A204.1 (cell line): ENCODE measurements around the gene TRAPPC11.
"Not testable (repeated sequence)": the region's sequence is repeated elsewhere in the genome, so short reads cannot be mapped to it uniquely, and the experiment has no call there.

ENCODE experiments used
- FAIRE-seq: peaks from 2 replicates; lab custom pipeline; 2012; peaks lifted over from hg19 to GRCh38; lab: Jason Lieb, UNC

TRAPPC11 gene

GRCh38 chr4:183722731-183723560 is 63.9 kb downstream of the TRAPPC11 start:
- no peak for FAIRE-seq

GRCh38 chr4:183723561-183724228 is 64.6 kb downstream of the TRAPPC11 start:
- no peak for FAIRE-seq

- not testable (repeated sequence) for FAIRE-seq
Measured at GRCh38 chr4:183725585-183725984, 66.5 kb downstream of the TRAPPC11 start.

- no peak for FAIRE-seq
Measured at GRCh38 chr4:183727482-183727881, 68.4 kb downstream of the TRAPPC11 start.

GRCh38 chr4:183728223-183729068 is 69.4 kb downstream of the TRAPPC11 start:
- no peak for FAIRE-seq

DNA sequence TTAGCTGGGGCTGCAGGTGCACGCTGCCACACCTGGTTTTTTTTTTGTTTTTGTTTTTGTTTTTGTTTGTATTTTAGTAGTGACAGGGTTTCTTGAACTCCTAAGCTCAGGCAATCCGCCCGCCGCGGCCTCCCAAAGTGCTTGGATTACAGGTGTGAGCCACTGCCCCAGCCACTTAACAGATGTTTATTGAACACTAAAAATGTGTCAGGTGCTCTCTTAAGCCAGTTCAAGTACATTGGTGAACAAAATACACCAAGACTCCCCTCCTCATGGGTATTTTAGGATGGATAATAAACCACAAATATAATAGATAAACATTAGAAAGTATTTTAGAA is 69.9 kb downstream of the TRAPPC11 start:
- no peak for FAIRE-seq

- FAIRE-seq, result no peak
Measured at GRCh38 chr4:183729430-183730328, 70.6 kb downstream of the TRAPPC11 start.

DNA sequence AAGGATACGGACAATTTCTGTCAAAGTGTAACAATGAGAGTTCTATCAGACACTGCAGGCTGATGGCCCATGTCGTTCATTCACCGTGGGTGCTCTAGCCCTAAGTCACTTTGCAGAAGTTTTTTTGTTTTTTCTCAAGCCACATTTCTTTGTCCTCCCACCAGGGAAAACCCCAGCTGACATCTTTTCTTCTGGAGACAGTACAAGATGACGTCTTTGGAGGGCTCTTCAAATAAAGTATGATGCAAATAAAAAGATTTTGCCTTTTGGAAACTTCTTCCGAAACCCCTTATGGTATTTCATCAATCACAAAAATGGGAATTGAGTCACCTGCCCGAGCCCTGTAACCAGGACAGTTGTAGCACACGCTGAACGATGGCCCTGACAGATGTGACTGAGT is 73.2 kb downstream of the TRAPPC11 start:
- no peak for FAIRE-seq

DNA sequence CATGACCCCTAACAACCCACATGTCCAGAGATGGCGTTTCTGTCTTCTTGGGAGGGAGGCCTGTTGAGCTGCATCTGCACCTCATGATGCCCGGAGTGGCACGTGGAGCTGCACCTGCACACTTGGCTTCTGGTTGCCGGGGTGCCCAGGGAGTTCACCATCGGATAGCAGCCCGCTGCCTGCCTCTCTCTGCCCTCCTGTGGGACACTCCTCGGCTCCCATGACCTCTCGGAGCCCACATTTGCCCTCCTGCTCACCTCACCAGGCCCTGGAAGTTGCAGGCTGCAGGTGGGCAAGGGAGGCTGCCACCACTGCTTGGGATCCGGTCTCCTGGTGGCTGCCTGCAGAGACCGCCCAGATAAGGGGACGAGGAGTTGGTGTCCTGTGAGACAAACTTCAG is 74.1 kb downstream of the TRAPPC11 start:
- FAIRE-seq, result no peak

GRCh38 chr4:183738081-183738673 is 79.1 kb downstream of the TRAPPC11 start:
- no peak for FAIRE-seq

GRCh38 chr4:183738961-183739360 is 79.9 kb downstream of the TRAPPC11 start:
- no peak for FAIRE-seq

- FAIRE-seq, result no peak
Measured at GRCh38 chr4:183746305-183747229, 87.5 kb downstream of the TRAPPC11 start.

GRCh38 chr4:183747380-183747779 is 88.3 kb downstream of the TRAPPC11 start:
- no peak for FAIRE-seq

DNA sequence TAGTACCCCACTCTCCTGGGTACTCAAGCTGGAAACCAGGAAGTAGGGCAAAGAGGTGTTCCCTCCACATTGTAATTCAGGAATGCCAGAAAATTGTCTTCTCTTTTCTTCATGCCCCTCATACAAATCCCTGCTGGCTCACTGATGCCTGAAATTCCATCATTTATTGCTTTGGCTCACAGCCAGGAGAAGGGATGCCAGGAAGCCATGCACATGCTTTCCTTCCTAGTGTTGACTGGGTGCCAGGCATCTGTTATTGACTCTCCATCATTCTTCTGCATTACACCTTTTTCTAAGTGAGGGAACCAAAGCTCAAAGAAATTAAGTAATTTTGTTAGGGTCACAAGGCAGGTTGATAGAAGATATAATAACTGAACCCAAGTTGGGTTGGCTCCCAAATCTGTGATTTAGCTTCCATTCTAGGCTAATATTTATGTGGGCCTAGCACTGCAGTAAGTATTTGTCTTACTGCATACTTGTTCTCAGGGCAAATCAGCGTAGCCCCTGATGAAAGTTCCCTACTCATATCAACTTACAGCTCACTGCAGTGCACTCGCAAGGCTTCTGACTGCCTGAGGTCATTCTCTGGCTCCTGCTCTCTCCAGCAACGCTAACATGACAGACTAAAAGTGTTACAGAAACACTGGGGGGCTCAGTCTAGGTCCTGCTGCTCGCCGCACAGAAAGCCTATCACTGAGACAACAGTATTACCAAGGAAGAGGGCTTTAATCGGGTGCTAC is 89.0 kb downstream of the TRAPPC11 start:
- FAIRE-seq, result no peak

DNA sequence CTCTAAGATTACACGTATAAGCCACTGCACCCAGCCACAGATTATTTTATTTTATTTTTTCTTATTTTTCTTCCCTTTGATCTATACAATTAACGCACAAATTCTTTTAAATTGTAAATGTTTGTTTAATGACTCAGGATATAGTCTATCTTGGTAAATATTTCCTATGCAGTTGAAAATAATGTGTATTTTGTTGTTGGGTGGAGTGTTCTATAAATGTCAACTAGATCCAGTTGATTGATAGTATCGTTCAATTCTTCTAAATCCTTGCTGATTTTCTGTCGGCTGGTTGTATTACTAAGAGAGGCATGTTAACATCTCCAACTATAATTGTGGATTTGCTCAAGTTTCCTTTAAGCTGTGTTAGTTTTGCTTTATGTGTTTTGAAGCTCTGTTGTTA is 92.0 kb downstream of the TRAPPC11 start:
- no peak for FAIRE-seq

DNA sequence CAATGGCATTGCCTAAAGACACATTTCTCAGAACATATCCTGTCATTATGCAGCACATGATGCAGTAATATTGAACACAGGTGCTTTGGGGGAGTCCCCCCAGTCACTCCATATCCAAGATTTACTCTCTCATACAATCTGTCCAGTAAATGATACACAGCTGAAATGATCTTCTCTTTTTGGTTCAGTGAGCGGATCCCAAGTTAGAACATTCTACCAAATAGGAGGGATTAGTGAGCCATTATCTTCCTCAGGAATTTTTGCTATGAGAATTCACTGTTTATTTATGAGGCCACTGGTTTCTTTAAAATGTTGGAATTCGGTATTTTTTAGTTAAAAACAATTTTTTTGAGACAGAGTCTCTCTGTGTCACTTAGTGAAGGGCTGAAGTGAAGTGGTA is 96.5 kb downstream of the TRAPPC11 start:
- FAIRE-seq, result no peak

DNA sequence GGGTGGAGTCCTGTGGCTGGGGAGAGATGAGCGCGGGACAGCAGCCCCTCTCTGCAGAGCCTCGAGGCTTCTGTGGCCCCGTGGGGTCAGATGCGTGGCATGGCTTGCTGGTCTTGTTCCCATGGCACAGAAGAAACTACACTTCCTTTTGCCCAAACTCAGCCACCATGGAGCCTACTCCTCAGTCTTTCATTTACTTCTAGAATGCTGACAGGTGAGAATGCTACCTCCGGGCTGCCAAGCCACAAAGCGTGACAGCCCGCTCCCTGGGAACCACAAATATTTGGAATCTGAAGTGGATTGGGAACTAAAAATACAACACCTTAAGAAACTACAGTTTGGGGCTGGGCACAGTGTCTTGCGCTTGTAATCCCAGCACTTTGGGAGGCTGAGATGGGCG is 98.0 kb downstream of the TRAPPC11 start:
- no peak for FAIRE-seq

DNA sequence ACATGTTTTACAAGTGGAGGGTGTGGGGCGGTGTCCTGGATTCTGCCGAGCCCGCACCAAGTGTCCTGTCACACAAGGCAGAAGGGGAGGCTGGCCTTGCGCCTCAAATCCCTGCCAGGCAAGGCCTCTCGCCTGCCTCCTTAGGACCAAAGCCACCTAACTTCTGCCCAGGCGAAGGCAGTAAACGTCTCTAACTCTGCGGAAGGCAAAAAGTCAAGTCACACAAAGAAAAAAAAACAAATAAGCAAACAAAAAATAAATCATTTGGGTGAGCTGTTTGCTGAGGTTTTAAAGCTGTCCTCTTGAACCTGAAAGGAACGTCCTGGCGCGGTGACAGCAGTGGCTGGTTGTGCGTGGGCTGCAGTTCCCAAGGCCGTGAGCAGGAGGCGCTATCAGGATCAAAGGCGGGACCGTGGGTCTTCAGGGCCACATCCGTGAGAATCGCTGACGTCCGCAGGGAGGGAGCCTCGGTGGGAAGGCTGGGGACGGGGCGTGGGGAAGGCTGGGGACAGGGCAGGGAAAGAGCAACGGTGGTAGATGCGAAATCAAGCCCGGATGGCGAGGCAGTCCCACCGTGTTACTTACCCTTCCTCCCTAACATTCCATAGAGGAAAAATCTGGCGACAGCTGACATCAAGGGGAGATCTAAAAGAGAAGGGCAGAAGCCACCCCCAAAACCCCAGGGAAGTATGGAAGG is 99.1 kb downstream of the TRAPPC11 start:
- no peak for FAIRE-seq
